ENCODE results near the gene EPM2AIP1. TPM values are rescaled to one million over a fixed set of nuclear protein-coding genes. Genes with fewer than 3 reads are reported as not detected.

Gene EPM2AIP1
- total and polyA plus RNA-seq, 2 of the 8 experiments (the other 6 are each of a cell fraction or from before 2014, with no cell fraction given): 6.6 to 9.0 TPM

- TF ChIP-seq, protein P1, sequence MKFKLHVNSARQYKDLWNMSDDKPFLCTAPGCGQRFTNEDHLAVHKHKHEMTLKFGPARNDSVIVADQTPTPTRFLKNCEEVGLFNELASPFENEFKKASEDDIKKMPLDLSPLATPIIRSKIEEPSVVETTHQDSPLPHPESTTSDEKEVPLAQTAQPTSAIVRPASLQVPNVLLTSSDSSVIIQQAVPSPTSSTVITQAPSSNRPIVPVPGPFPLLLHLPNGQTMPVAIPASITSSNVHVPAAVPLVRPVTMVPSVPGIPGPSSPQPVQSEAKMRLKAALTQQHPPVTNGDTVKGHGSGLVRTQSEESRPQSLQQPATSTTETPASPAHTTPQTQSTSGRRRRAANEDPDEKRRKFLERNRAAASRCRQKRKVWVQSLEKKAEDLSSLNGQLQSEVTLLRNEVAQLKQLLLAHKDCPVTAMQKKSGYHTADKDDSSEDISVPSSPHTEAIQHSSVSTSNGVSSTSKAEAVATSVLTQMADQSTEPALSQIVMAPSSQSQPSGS (IDR thresholded peaks at IDR 0.05; ENCODE audit: low read length): no peak
These were observed 47.5 kb downstream of the EPM2AIP1 start (continued) for GRCh38 chr3:36945333-36945980.
